HepG2 (cell line): ENCODE measurements around the gene DAB2IP. TPM values are rescaled to one million over a fixed set of nuclear protein-coding genes. Genes with fewer than 3 reads are reported as not detected.

ENCODE experiments used
- ATAC-seq: fragments of 200-7000 bp; cut with Tn5 transposase; 3 replicates; pipeline ENCODE4 v1.9.1; 2020; ENCODE audit warnings: mild to moderate bottlenecking, moderate library complexity
- BruUV-seq: library from RNA; stranded (reverse); fragments of 400-500 nt; replicated peaks from 2 replicates; lab custom pipeline; 2021; lab: Mats Ljungman, UMichigan
- CTCF ChIA-PET: fragments of 300-600 bp; formaldehyde crosslinking; extraction: SDS; loops from one replicate; lab custom pipeline; 2021; ENCODE audit warnings: low total read pairs, inconsistent platforms, low intra/inter-chr PET ratio; lab: Yijun Ruan, JAX
- POLR2A ChIA-PET: fragments of 350-600 bp; sonication (Branson Sonifier 250); formaldehyde crosslinking; loops from one replicate; lab custom pipeline; 2020; ENCODE audit warnings: antibody characterized with exemption, inconsistent platforms; lab: Yijun Ruan, JAX
- DNase-seq: peaks from one replicate; pipeline ENCODE4 v3.0.0-alpha.2; 2015; ENCODE audit warnings: low spot score
- FAIRE-seq: peaks from 3 replicates; lab custom pipeline; 2011; peaks lifted over from hg19 to GRCh38; lab: Jason Lieb, UNC
- H2AFZ ChIP-seq: one replicate; pipeline ENCODE4 v1.6.1; 2011; ENCODE audit warnings: low read length, inconsistent platforms
- H3K27ac ChIP-seq: fragments of 300-600 bp; 3 replicates; pipeline ENCODE4 v1.8.0; 2011; ENCODE audit warnings: mixed run types, mild to moderate bottlenecking, mixed read lengths, low read length, inconsistent platforms; ENCODE audit not compliant: insufficient read depth; ENCODE audit errors: extremely low read length
- H3K27me3 ChIP-seq, 2 experiments: fragments of 200-600 bp in 1 of 2; 2 replicates in 1 of 2; 3 replicates in 1 of 2; pipeline versions ENCODE4 v1.6.0 to v1.8.0; 2011; ENCODE audit warnings: low read length in 2 of 2, mild to moderate bottlenecking in 2 of 2, moderate library complexity in 2 of 2, inconsistent platforms in 1 of 2; ENCODE audit not compliant: insufficient read depth in 2 of 2, control insufficient read depth in 1 of 2
- H3K36me3 ChIP-seq, 2 experiments: fragments of 200-600 bp in 1 of 2; replicated peaks in 1 of 2; 2 replicates in 1 of 2; 3 replicates in 1 of 2; pipeline versions ENCODE4 v1.5.1 to v1.8.0; 2011; ENCODE audit warnings: low read length in 2 of 2, inconsistent platforms in 1 of 2; ENCODE audit not compliant: insufficient read depth in 2 of 2, control insufficient read depth in 1 of 2
- H3K4me1 ChIP-seq: 2 replicates; pipeline ENCODE4 v1.5.1; 2012; ENCODE audit warnings: low read length, inconsistent platforms; ENCODE audit not compliant: insufficient read depth
- H3K4me2 ChIP-seq: 2 replicates; pipeline ENCODE4 v1.6.0; 2011; ENCODE audit warnings: low read depth, low read length, inconsistent platforms
- H3K4me3 ChIP-seq, 3 experiments: fragments of 200-600 bp in 1 of 3; sonication (generic), shearing (Covaris generic) in 1 of 3; replicated peaks in 1 of 3; 2 replicates each; pipeline ENCODE4 v1.5.1; 2011 to 2016; ENCODE audit warnings: low read length in 3 of 3, inconsistent platforms in 2 of 3, low read depth in 2 of 3, mild to moderate bottlenecking in 2 of 3, control low read depth in 1 of 3, mixed read lengths in 1 of 3; ENCODE audit not compliant: insufficient read depth in 1 of 3
- H3K79me2 ChIP-seq: one replicate; pipeline ENCODE4 v1.6.1; 2011; ENCODE audit warnings: low read length, inconsistent platforms; ENCODE audit not compliant: insufficient read depth
- H3K9ac ChIP-seq: 2 replicates; pipeline ENCODE4 v1.6.0; 2011; ENCODE audit warnings: mild to moderate bottlenecking, low read depth, low read length, inconsistent platforms; ENCODE audit not compliant: insufficient read depth
- H3K9me3 ChIP-seq: 2 replicates; pipeline ENCODE4 v1.5.1; 2012; ENCODE audit warnings: mild to moderate bottlenecking, low read length
- H4K20me1 ChIP-seq: 2 replicates; pipeline ENCODE4 v1.6.0; 2011; ENCODE audit warnings: inconsistent platforms, mild to moderate bottlenecking, low read length, moderate library complexity; ENCODE audit not compliant: insufficient read depth
- KIAA2018 ChIP-seq: sonication (generic); formaldehyde crosslinking; IDR thresholded peaks from 2 replicates; pipeline ENCODE4 v1.5.0; 2020; ENCODE audit warnings: mild to moderate bottlenecking, missing genetic modification reagents, borderline replicate concordance
- RNF219 ChIP-seq: sonication (generic); formaldehyde crosslinking; IDR thresholded peaks from 2 replicates; pipeline ENCODE4 v1.5.0; 2020; ENCODE audit warnings: mild to moderate bottlenecking, missing genetic modification reagents
- WGBS: methylation state at CpG from one replicate; pipeline ENCODE4 v1.1.6; 2017; ENCODE audit warnings: low lambda C conversion rate; 5-methylcytosine and 5-hydroxymethylcytosine counted together
- in situ Hi-C: cut with HindIII; loops from 2 replicates; pipeline ENCODE4 v1.10.0; 2017; ENCODE audit warnings: low pct_unique_long_range_greater_than_20kb; ENCODE audit not compliant: extremely low pct_ligation_motif_present
- intact Hi-C: fragments of 100-400 bp; cut with micrococcal nuclease; formaldehyde crosslinking; loops from one replicate; pipeline ENCODE4 v1.10.0; 2022; ENCODE audit not compliant: unreplicated experiment
- polyA plus RNA-seq, 8 experiments: library from polyadenylated mRNA; depleted of rRNA in 3 of 8; stranded (reverse) in 7 of 8; unstranded in 1 of 8; fragments of >200 nt; fragmentation: Illumina TruSeq in 4 of 8; extraction: Trizol in 4 of 8; gene quantifications; 2 replicates each; pipeline versions ENCODE4 v1.2.1 to v1.2.3, GENCODE V29; 2011 to 2016; ENCODE audit warnings: low read depth in 4 of 8, missing spikeins in 1 of 8, mixed read lengths in 1 of 8; ENCODE audit not compliant: insufficient read depth in 1 of 8
- total RNA-seq, 5 experiments: library from RNA; depleted of rRNA; stranded (reverse); fragments of >200 nt; fragmentation: Illumina TruSeq; extraction: Trizol; gene quantifications; 2 replicates each; pipeline ENCODE4 v1.2.3, GENCODE V29; 2016; ENCODE audit warnings: low read depth in 1 of 5
- TF ChIP-seq, protein P1 (sequence below): IDR thresholded peaks from 2 replicates; pipeline ENCODE4 v1.6.1; 2016

DAB2IP gene
- total and polyA plus RNA-seq, 2 of the 13 experiments (the other 11 are each of a cell fraction or from before 2014, with no cell fraction given) = 25.3 to 37.9 TPM

GRCh38 chr9:121778252-121779225, 127.1 kb downstream of the DAB2IP start:
- in situ Hi-C loops = no loop called here
- intact Hi-C loops = no loop called here
- no peaks in the 10 kb centered on the region for H3K9me3 ChIP-seq
- no peak for DNase-seq
- 95% methylated on average over 4 of the region's 4 CpGs for WGBS
- no peak overlapping the region for H2AFZ ChIP-seq
- no peaks in the 10 kb centered on the region for H4K20me1 ChIP-seq
- TF ChIP-seq, protein P1, sequence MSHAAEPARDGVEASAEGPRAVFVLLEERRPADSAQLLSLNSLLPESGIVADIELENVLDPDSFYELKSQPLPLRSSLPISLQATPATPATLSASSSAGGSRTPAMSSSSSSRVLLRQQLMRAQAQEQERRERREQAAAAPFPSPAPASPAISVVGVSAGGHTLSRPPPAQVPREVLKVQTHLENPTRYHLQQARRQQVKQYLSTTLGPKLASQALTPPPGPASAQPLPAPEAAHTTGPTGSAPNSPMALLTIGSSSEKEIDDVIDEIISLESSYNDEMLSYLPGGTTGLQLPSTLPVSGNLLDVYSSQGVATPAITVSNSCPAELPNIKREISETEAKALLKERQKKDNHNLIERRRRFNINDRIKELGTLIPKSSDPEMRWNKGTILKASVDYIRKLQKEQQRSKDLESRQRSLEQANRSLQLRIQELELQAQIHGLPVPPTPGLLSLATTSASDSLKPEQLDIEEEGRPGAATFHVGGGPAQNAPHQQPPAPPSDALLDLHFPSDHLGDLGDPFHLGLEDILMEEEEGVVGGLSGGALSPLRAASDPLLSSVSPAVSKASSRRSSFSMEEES (CRISPR knock-in tag) = no peak
- TF ChIP-seq RNF219 (no peak), KIAA2018 (CRISPR knock-in tag) (no peak)
- H3K4me1 ChIP-seq = no peaks in the 10 kb centered on the region
- no peak overlapping the region for H3K27ac ChIP-seq
- no peaks in the 10 kb centered on the region for H3K79me2 ChIP-seq
- FAIRE-seq = no peak
- no peaks in the 10 kb centered on the region for H3K27me3 ChIP-seq
- H3K36me3 ChIP-seq = peaks cover 48 to 86% of the 10 kb centered on the region in 2 experiments
- POLR2A ChIA-PET = no interaction called here
- H3K4me3 ChIP-seq = no peak overlapping the region
- H3K4me2 ChIP-seq = no peak overlapping the region
- H3K9ac ChIP-seq = no peak overlapping the region
- no peak for ATAC-seq
- no TSS peak for BruUV-seq
- CTCF ChIA-PET = no interaction called here
